Muscle of leg (tissue), 11 donors: Measurements from ENCODE around the gene TCFL5. TPM values are rescaled to one million over a fixed set of nuclear protein-coding genes. Genes with fewer than 3 reads are reported as not detected.

ENCODE experiments used
- DNase-seq: peaks from one replicate; pipeline ENCODE4 v3.0.0; 2013
- H3K27ac ChIP-seq: one replicate; pipeline ENCODE4 v1.5.1; 2013; ENCODE audit warnings: mild to moderate bottlenecking, low read length, control low read depth
- H3K27me3 ChIP-seq: one replicate; pipeline ENCODE4 v1.6.1; 2013; ENCODE audit warnings: low read length; ENCODE audit not compliant: control insufficient read depth, insufficient read depth
- H3K36me3 ChIP-seq: one replicate; pipeline ENCODE4 v1.6.1; 2013; ENCODE audit warnings: low read length; ENCODE audit not compliant: control insufficient read depth, insufficient read depth
- H3K4me1 ChIP-seq: one replicate; pipeline ENCODE4 v1.6.1; 2013; ENCODE audit warnings: low read length; ENCODE audit not compliant: control insufficient read depth, insufficient read depth
- H3K4me3 ChIP-seq: one replicate; pipeline ENCODE4 v1.5.1; 2013; ENCODE audit warnings: low read length, control low read depth
- H3K9me3 ChIP-seq: replicated peaks from 2 replicates; pipeline ENCODE4 v1.6.1; 2013; ENCODE audit warnings: low read depth, low read length; ENCODE audit not compliant: control insufficient read depth
- WGBS: methylation state at CpG from one replicate; pipeline ENCODE4 v1.1.5; 2013; ENCODE audit warnings: missing lambda C conversion rate; ENCODE audit not compliant: insufficient coverage; 5-methylcytosine and 5-hydroxymethylcytosine counted together
- polyA plus RNA-seq, 8 donors: library from polyadenylated mRNA; unstranded; fragments of 120-200 nt; gene quantifications; one replicate each; pipeline versions ENCODE4 v1.2.1 to v1.2.3, GENCODE V29; 2013; ENCODE audit warnings: inconsistent platforms in 1 of 8, low replicate concordance in 1 of 8; ENCODE audit not compliant: insufficient read length in 8 of 8, insufficient read depth in 1 of 8
- total RNA-seq: library from RNA; stranded (reverse); fragments of 120-200 nt; gene quantifications from one replicate; pipeline ENCODE4 v1.2.4, GENCODE V29; 2013

TCFL5 gene
- total and polyA plus RNA-seq, 9 donors = 6.1 to 12.1 (median 8.2) TPM

GRCh38 chr20:62835931-62836861, 25.4 kb downstream of the TCFL5 start:
- H3K27ac ChIP-seq = peak overlapping the region; percentile 1
- peak; percentile 61 for DNase-seq
- no peaks in the 10 kb centered on the region for H3K9me3 ChIP-seq
- H3K4me3 ChIP-seq = peak overlapping the region; percentile 8
- 48% methylated on average over 50 of the region's 52 CpGs for WGBS
- H3K4me1 ChIP-seq = peaks cover 19% of the 10 kb centered on the region
- peaks cover 24% of the 10 kb centered on the region for H3K27me3 ChIP-seq
- no peaks in the 10 kb centered on the region for H3K36me3 ChIP-seq

GRCh38 chr20:62834967-62835730, 26.5 kb downstream of the TCFL5 start:
- no peak for DNase-seq
- no peak overlapping the region for H3K4me3 ChIP-seq
- H3K36me3 ChIP-seq = no peaks in the 10 kb centered on the region
- no peaks in the 10 kb centered on the region for H3K9me3 ChIP-seq
- H3K27me3 ChIP-seq = peaks cover 22% of the 10 kb centered on the region
- H3K27ac ChIP-seq = no peak overlapping the region
- 62% methylated on average over 17 of the region's 24 CpGs for WGBS
- H3K4me1 ChIP-seq = peaks cover 23% of the 10 kb centered on the region

GRCh38 chr20:62832951-62833391, 28.7 kb downstream of the TCFL5 start:
- Histone ChIP-seq H3K27me3 (peaks cover 15% of the 10 kb centered on the region), H3K36me3 (no peaks in the 10 kb centered on the region), H3K4me1 (peaks cover 23% of the 10 kb centered on the region), H3K4me3 (no peak overlapping the region), H3K9me3 (no peaks in the 10 kb centered on the region), H3K27ac (no peak overlapping the region)
- DNase-seq = no peak
- WGBS = 60% methylated on average over 8 of the region's 14 CpGs

- Histone ChIP-seq H3K27ac (no peak overlapping the region), H3K27me3 (peaks cover 15% of the 10 kb centered on the region), H3K4me1 (peaks cover 23% of the 10 kb centered on the region), H3K4me3 (no peak overlapping the region), H3K36me3 (no peaks in the 10 kb centered on the region), H3K9me3 (no peaks in the 10 kb centered on the region)
- WGBS = 32% methylated on average over 17 of the region's 22 CpGs
- DNase-seq = peak; percentile 43
Measured at GRCh38 chr20:62832212-62832922, 29.3 kb downstream of the TCFL5 start.

GRCh38 chr20:62831854-62832211, 29.8 kb downstream of the TCFL5 start:
- no peaks in the 10 kb centered on the region for H3K36me3 ChIP-seq
- no peaks in the 10 kb centered on the region for H3K9me3 ChIP-seq
- no peak for DNase-seq
- peaks cover 23% of the 10 kb centered on the region for H3K4me1 ChIP-seq
- H3K27me3 ChIP-seq = peaks cover 15% of the 10 kb centered on the region
- H3K4me3 ChIP-seq = no peak overlapping the region
- WGBS = 80% methylated on average over 6 of the region's 10 CpGs
- H3K27ac ChIP-seq = no peak overlapping the region

- Histone ChIP-seq H3K4me1 (peaks cover 20% of the 10 kb centered on the region), H3K36me3 (no peaks in the 10 kb centered on the region), H3K27ac (no peak overlapping the region), H3K9me3 (no peaks in the 10 kb centered on the region), H3K4me3 (no peak overlapping the region), H3K27me3 (peaks cover 11% of the 10 kb centered on the region)
- DNase-seq = no peak
- WGBS = 87% methylated on average over 5 of the region's 10 CpGs
Measured at GRCh38 chr20:62831361-62831788, 30.2 kb downstream of the TCFL5 start.

GRCh38 chr20:62830821-62831220, 30.8 kb downstream of the TCFL5 start:
- no peak overlapping the region for H3K27ac ChIP-seq
- H3K4me3 ChIP-seq = no peak overlapping the region
- peaks cover 16% of the 10 kb centered on the region for H3K4me1 ChIP-seq
- peaks cover 7% of the 10 kb centered on the region for H3K27me3 ChIP-seq
- WGBS = 87% methylated on average over 19 of the region's 22 CpGs
- DNase-seq = no peak
- H3K9me3 ChIP-seq = no peaks in the 10 kb centered on the region
- no peaks in the 10 kb centered on the region for H3K36me3 ChIP-seq

GRCh38 chr20:62830251-62830650, 31.4 kb downstream of the TCFL5 start:
- H3K4me3 ChIP-seq = no peak overlapping the region
- no peaks in the 10 kb centered on the region for H3K36me3 ChIP-seq
- DNase-seq = no peak
- no peak overlapping the region for H3K27ac ChIP-seq
- WGBS = 83% methylated on average over 1 of the region's 14 CpGs
- peaks cover 4% of the 10 kb centered on the region for H3K27me3 ChIP-seq
- H3K9me3 ChIP-seq = no peaks in the 10 kb centered on the region
- peaks cover 15% of the 10 kb centered on the region for H3K4me1 ChIP-seq

GRCh38 chr20:62829231-62830230, 32.1 kb downstream of the TCFL5 start:
- Histone ChIP-seq H3K27ac (no peak overlapping the region), H3K9me3 (no peaks in the 10 kb centered on the region), H3K36me3 (no peaks in the 10 kb centered on the region), H3K27me3 (no peaks in the 10 kb centered on the region), H3K4me1 (peaks cover 17% of the 10 kb centered on the region), H3K4me3 (no peak overlapping the region)
- DNase-seq = no peak
- 86% methylated on average over 27 of the region's 32 CpGs for whole genome bisulfite sequencing
